K562 (cell line): ENCODE results near the gene EPHB1. TPM values are rescaled to one million over a fixed set of nuclear protein-coding genes. Genes with fewer than 3 reads are reported as not detected.
"Not testable (repeated sequence)": the region's sequence is repeated elsewhere in the genome, so short reads cannot be mapped to it uniquely, and the experiment has no call there.

Source experiments
- ATAC-seq: fragments of 200-7000 bp; cut with Tn5 transposase; 3 replicates; pipeline ENCODE4 v1.9.1; 2020; ENCODE audit warnings: moderate library complexity
- BruUV-seq: library from RNA; stranded (reverse); fragments of 400-500 nt; replicated peaks from 2 replicates; lab custom pipeline; 2021; lab: Mats Ljungman, UMichigan
- CTCF ChIA-PET: fragments of 300-600 bp; formaldehyde crosslinking; extraction: SDS; loops from one replicate; lab custom pipeline; 2021; ENCODE audit warnings: low intra/inter-chr PET ratio; lab: Yijun Ruan, JAX
- POLR2A ChIA-PET: fragments of 300-600, 350-650 bp; sonication (Branson Sonifier 250); formaldehyde crosslinking; extraction: SDS; loops from one replicate; lab custom pipeline; 2021; ENCODE audit warnings: antibody characterized with exemption, inconsistent platforms; lab: Yijun Ruan, JAX
- DNase-seq, 4 experiments: peaks; one replicate each; pipeline versions ENCODE4 v3.0.0 to v3.0.0-alpha.2; 2011 to 2018; ENCODE audit warnings: low spot score in 3 of 4, mixed read lengths in 3 of 4; ENCODE audit errors: extremely low read depth in 1 of 4
- FAIRE-seq: peaks from 2 replicates; lab custom pipeline; 2011; peaks lifted over from hg19 to GRCh38; lab: Jason Lieb, UNC
- H2AFZ ChIP-seq: 2 replicates; pipeline ENCODE4 v1.6.0; 2011; ENCODE audit warnings: low read depth, low read length, control low read depth, inconsistent platforms
- H3K27ac ChIP-seq: fragments of 200-600 bp; 3 replicates; pipeline ENCODE4 v1.8.0; 2011; ENCODE audit warnings: low read depth, mild to moderate bottlenecking, control low read depth, inconsistent platforms, low read length, moderate library complexity, mixed read lengths; ENCODE audit errors: extremely low read depth
- H3K27me3 ChIP-seq, 2 experiments: fragments of 300-600 bp in 1 of 2; 2 replicates in 1 of 2; 3 replicates in 1 of 2; pipeline versions ENCODE4 v1.6.0 to v1.8.0; 2011; ENCODE audit warnings: inconsistent platforms in 2 of 2, low read length in 2 of 2, mild to moderate bottlenecking in 1 of 2, mixed read lengths in 1 of 2, moderate library complexity in 1 of 2; ENCODE audit not compliant: control insufficient read depth in 2 of 2, insufficient read depth in 2 of 2
- H3K36me3 ChIP-seq: fragments of 300-600 bp; 3 replicates; pipeline ENCODE4 v1.8.0; 2011; ENCODE audit warnings: mild to moderate bottlenecking, low read length, inconsistent platforms; ENCODE audit not compliant: control insufficient read depth, insufficient read depth
- H3K4me1 ChIP-seq, 2 experiments: fragments of 200-600 bp in 1 of 2; replicated peaks in 1 of 2; 2 replicates in 1 of 2; 3 replicates in 1 of 2; pipeline versions ENCODE4 v1.5.1 to v1.8.0; 2011; ENCODE audit warnings: inconsistent platforms in 2 of 2, low read length in 2 of 2, mild to moderate bottlenecking in 1 of 2, mixed read lengths in 1 of 2, moderate library complexity in 1 of 2; ENCODE audit not compliant: control insufficient read depth in 2 of 2, insufficient read depth in 2 of 2
- H3K4me2 ChIP-seq: 2 replicates; pipeline ENCODE4 v1.6.1; 2011; ENCODE audit warnings: low read length, control low read depth, inconsistent platforms, mixed read lengths; ENCODE audit not compliant: insufficient read depth
- H3K4me3 ChIP-seq: fragments of 200-600 bp; sonication (generic), shearing (Covaris generic); 2 replicates; pipeline ENCODE4 v1.5.1; 2016; ENCODE audit warnings: control low read depth, inconsistent platforms
- H3K79me2 ChIP-seq: fragments of 200-600 bp; 3 replicates; pipeline ENCODE4 v1.8.0; 2011; ENCODE audit warnings: low read length, inconsistent platforms; ENCODE audit not compliant: control insufficient read depth, insufficient read depth
- H3K9ac ChIP-seq, 2 experiments: 2 replicates each; pipeline versions ENCODE4 v1.6.0 to v1.6.1; 2011; ENCODE audit warnings: low read depth in 2 of 2, low read length in 2 of 2, control low read depth in 1 of 2, inconsistent platforms in 1 of 2, mild to moderate bottlenecking in 1 of 2, mixed read lengths in 1 of 2; ENCODE audit not compliant: insufficient read depth in 1 of 2
- H3K9me1 ChIP-seq: one replicate; pipeline ENCODE4 v1.6.0; 2011; ENCODE audit warnings: inconsistent platforms, mild to moderate bottlenecking, low read length, moderate library complexity; ENCODE audit not compliant: control insufficient read depth, insufficient read depth
- H3K9me3 ChIP-seq: replicated peaks from 2 replicates; pipeline ENCODE4 v1.5.1; 2011; ENCODE audit warnings: low read depth, low read length, inconsistent platforms; ENCODE audit not compliant: control insufficient read depth, insufficient read depth
- H4K20me1 ChIP-seq: replicated peaks from 2 replicates; pipeline ENCODE4 v1.6.1; 2011; ENCODE audit warnings: low read length, inconsistent platforms, mixed read lengths; ENCODE audit not compliant: control insufficient read depth, insufficient read depth
- ATF6 ChIP-seq: sonication (generic); formaldehyde crosslinking; IDR thresholded peaks from 2 replicates; pipeline ENCODE4 v1.4.0; 2020; ENCODE audit warnings: mild to moderate bottlenecking, missing genetic modification reagents
- DLX4 ChIP-seq: fragments of 250-450 bp; sonication (Bioruptor Pico); IDR thresholded peaks from 2 replicates; pipeline ENCODE4 v1.6.1; 2021; ENCODE audit warnings: mild to moderate bottlenecking
- PTBP1 ChIP-seq: fragments of 200-400 bp; formaldehyde crosslinking; IDR thresholded peaks from 2 replicates; pipeline ENCODE4 v1.6.1; 2017; ENCODE audit warnings: low read depth, low read length
- ZNF592 ChIP-seq: fragments of 450-650 bp; IDR thresholded peaks from 2 replicates; pipeline ENCODE4 v1.6.1; 2017; ENCODE audit warnings: antibody characterized with exemption, mild to moderate bottlenecking
- WGBS: fragments of 100-300 bp; shearing (Covaris generic); methylation state at CpG from one replicate; pipeline ENCODE4 v1.1.6; 2016; ENCODE audit warnings: low coverage, mixed read lengths; ENCODE audit not compliant: insufficient coverage; ENCODE audit errors: missing lambda C conversion rate; 5-methylcytosine and 5-hydroxymethylcytosine counted together
- in situ Hi-C: fragments of 300-500 bp; cut with MboI; formaldehyde crosslinking; loops from 4 replicates; pipeline ENCODE4 v1.15.0; 2018; ENCODE audit warnings: inconsistent platforms, mixed read lengths
- intact Hi-C: fragments of 100-400 bp; cut with micrococcal nuclease; formaldehyde crosslinking; loops from 2 replicates; pipeline ENCODE4 v1.14.2; 2022
- polyA plus RNA-seq, 8 experiments: library from polyadenylated mRNA; depleted of rRNA in 4 of 8; stranded (reverse) in 5 of 8; unstranded in 3 of 8; fragments of >200 nt; fragmentation: Nextera tagmentation in 2 of 8; fragmentation: Illumina TruSeq in 1 of 8; extraction: Ambion mirVana in 2 of 8; extraction: Trizol in 1 of 8; gene quantifications; 2 replicates each; pipeline versions ENCODE4 v1.2.1 to v1.2.3, GENCODE V29; 2011 to 2014; ENCODE audit warnings: inconsistent platforms in 1 of 8, missing spikeins in 1 of 8
- total RNA-seq, 7 experiments: library from RNA; depleted of rRNA in 6 of 7; stranded (reverse); fragments of >200 nt in 6 of 7; fragmentation: Illumina TruSeq in 2 of 7; extraction: Trizol in 2 of 7; gene quantifications; 2 replicates each; pipeline versions ENCODE4 v1.2.1 to v1.2.3, GENCODE V29; 2011 to 2021; ENCODE audit warnings: low replicate concordance in 1 of 7

EPHB1 gene
- total and polyA plus RNA-seq, 9 of the 15 experiments (the other 6 are each of a cell fraction or from before 2014, with no cell fraction given): 0.29 TPM; not detected in 8

- TF ChIP-seq PTBP1 (no peak), DLX4 (CRISPR knock-in tag) (no peak), ZNF592 (no peak), ATF6 (no peak)
Measured at GRCh38 chr3:135038186-135038585, 243.1 kb downstream of the EPHB1 start (continued).

GRCh38 chr3:135039536-135039935 lies 244.5 kb downstream of the EPHB1 start:
- ATAC-seq, CTCF ChIA-PET, H3K4me3 ChIP-seq, intact Hi-C loops, H3K4me1 ChIP-seq, H3K27ac ChIP-seq, POLR2A ChIA-PET, H3K79me2 ChIP-seq, H3K9ac ChIP-seq, H4K20me1 ChIP-seq, H3K36me3 ChIP-seq, H3K4me2 ChIP-seq, H3K9me1 ChIP-seq, BruUV-seq, DNase-seq, FAIRE-seq, H3K9me3 ChIP-seq, in situ Hi-C loops, H2AFZ ChIP-seq, H3K27me3 ChIP-seq: not testable (repeated sequence)
- 14% methylated on average over 8 of the region's 22 CpGs for WGBS
